Thyroid gland (tissue), 4 donors: ENCODE data around the gene WNT11.

Experiments
- POLR2A ChIP-seq, 2 donors: fragments of 450-650 bp; IDR thresholded peaks; one replicate each; pipeline ENCODE4 v1.6.1; 2017; ENCODE audit warnings: antibody characterized with exemption in 2 of 2, mild to moderate bottlenecking in 2 of 2, moderate library complexity in 1 of 2
- TF ChIP-seq, protein P1 (sequence below), 6 experiments: fragments of 200-600 bp in 3 of 6; fragments of 450-650 bp in 3 of 6; sonication (generic) in 3 of 6; IDR thresholded peaks; one replicate each; pipeline ENCODE4 v1.5.1; 2016 to 2019; ENCODE audit warnings: antibody characterized with exemption in 6 of 6, mild to moderate bottlenecking in 2 of 6, inconsistent platforms in 1 of 6, moderate library complexity in 1 of 6

DNA sequence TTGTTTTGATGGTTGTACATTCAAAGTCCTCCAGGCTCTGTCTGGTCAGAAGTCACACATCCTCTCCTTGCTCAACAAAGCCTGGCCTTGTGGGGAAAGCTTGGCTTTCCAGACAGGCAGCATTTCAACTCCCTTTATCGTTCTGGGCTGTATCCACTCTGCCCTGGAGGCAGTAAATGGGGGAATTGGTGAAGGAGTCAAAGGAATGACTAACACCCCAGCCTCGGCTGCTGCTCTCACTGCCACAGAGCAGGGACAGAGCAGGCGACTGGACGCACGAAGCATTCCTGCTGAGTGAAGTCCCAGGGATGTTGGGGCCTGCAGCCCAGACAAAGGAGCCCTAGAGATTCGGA lies 52.8 kb downstream of the WNT11 start:
- TF ChIP-seq, protein P1, sequence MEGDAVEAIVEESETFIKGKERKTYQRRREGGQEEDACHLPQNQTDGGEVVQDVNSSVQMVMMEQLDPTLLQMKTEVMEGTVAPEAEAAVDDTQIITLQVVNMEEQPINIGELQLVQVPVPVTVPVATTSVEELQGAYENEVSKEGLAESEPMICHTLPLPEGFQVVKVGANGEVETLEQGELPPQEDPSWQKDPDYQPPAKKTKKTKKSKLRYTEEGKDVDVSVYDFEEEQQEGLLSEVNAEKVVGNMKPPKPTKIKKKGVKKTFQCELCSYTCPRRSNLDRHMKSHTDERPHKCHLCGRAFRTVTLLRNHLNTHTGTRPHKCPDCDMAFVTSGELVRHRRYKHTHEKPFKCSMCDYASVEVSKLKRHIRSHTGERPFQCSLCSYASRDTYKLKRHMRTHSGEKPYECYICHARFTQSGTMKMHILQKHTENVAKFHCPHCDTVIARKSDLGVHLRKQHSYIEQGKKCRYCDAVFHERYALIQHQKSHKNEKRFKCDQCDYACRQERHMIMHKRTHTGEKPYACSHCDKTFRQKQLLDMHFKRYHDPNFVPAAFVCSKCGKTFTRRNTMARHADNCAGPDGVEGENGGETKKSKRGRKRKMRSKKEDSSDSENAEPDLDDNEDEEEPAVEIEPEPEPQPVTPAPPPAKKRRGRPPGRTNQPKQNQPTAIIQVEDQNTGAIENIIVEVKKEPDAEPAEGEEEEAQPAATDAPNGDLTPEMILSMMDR (IDR thresholded peaks at IDR 0.05): no peak
- TF ChIP-seq POLR2A (IDR thresholded peaks at IDR 0.05): no peak
